ENCODE data around the gene CACNA1G.

DNA sequence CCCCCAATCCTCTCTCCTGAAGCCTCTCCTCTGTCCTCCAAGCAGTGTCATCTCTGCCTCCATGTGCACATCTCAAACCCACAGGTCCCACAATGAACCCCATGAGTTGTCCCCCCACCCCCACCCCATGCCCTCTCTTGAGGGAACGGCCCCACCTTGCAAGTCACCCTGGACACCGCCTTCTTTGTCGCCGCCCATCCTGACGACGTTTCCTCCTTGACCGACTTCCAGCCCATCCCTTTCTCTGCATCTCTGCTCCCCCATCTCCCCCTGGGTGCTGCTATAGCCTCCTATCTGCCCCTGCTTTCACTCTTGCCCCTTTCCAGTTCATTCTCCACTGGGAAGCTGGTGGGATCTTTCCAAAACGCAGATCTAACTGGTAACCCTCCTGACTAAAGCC is 15.2 kb upstream of the CACNA1G start:
- TF ChIP-seq, protein P1, sequence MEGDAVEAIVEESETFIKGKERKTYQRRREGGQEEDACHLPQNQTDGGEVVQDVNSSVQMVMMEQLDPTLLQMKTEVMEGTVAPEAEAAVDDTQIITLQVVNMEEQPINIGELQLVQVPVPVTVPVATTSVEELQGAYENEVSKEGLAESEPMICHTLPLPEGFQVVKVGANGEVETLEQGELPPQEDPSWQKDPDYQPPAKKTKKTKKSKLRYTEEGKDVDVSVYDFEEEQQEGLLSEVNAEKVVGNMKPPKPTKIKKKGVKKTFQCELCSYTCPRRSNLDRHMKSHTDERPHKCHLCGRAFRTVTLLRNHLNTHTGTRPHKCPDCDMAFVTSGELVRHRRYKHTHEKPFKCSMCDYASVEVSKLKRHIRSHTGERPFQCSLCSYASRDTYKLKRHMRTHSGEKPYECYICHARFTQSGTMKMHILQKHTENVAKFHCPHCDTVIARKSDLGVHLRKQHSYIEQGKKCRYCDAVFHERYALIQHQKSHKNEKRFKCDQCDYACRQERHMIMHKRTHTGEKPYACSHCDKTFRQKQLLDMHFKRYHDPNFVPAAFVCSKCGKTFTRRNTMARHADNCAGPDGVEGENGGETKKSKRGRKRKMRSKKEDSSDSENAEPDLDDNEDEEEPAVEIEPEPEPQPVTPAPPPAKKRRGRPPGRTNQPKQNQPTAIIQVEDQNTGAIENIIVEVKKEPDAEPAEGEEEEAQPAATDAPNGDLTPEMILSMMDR (conservative IDR thresholded peaks at IDR 0.05 in 1 of 2, IDR thresholded peaks at IDR 0.05 in 1 of 2; ENCODE audit: low read depth in 1 of 2, low read length in 2 of 2), result no peak
- TF ChIP-seq EZH2 (IDR thresholded peaks at IDR 0.05; ENCODE audit: low read length, missing control alignments), result no peak

Data from fibroblast of lung (primary cell).